Measurements from ENCODE around the gene SGSM1. TPM values are rescaled to one million over a fixed set of nuclear protein-coding genes. Genes with fewer than 3 reads are reported as not detected.

SGSM1 gene
- total and polyA plus RNA-seq, 2 donors from 2014 or later, result 3.6 to 4.7 TPM

GRCh38 chr22:24859587-24859986 is 53.6 kb downstream of the SGSM1 start:
- Histone ChIP-seq H3K4me1 (ENCODE audit: control insufficient read depth in 2 of 3, insufficient read depth in 2 of 3, low read depth in 1 of 3, low read length in 3 of 3) (no peaks in the 10 kb centered on the region), H3K4me3 (ENCODE audit: low read length in 3 of 3) (no peak overlapping the region), H3K9me3 (ENCODE audit: control insufficient read depth in 2 of 3, insufficient read depth in 1 of 3, low read length in 3 of 3) (no peaks in the 10 kb centered on the region), H3K27me3 (ENCODE audit: control insufficient read depth, insufficient read depth, low read length) (no peaks in the 10 kb centered on the region), H3K36me3 (ENCODE audit: control insufficient read depth in 2 of 3, insufficient read depth in 3 of 3, low read length in 3 of 3) (peaks cover 0 to 8% (median 8%) of the 10 kb centered on the region in 3 donors), H3K27ac (ENCODE audit: low read depth in 2 of 2, low read length in 2 of 2) (no peak overlapping the region), H3K9ac (ENCODE audit: low read length in 3 of 3) (no peak overlapping the region)
- FAIRE-seq, result no peak
- no peak for TF ChIP-seq CTCF (IDR thresholded peaks at IDR 0.05; ENCODE audit: borderline replicate concordance, extremely low read depth, insufficient read depth)
- no peak for DNase-seq
- intact Hi-C loops (cut with DNase I), result no loop called here

GRCh38 chr22:24865508-24865907 is 59.5 kb downstream of the SGSM1 start:
- intact Hi-C loops (cut with DNase I), result no loop called here
- Histone ChIP-seq H3K9ac (ENCODE audit: low read length in 3 of 3) (no peak overlapping the region), H3K27ac (ENCODE audit: low read depth in 2 of 2, low read length in 2 of 2) (no peak overlapping the region), H3K9me3 (ENCODE audit: control insufficient read depth in 2 of 3, insufficient read depth in 1 of 3, low read length in 3 of 3) (no peaks in the 10 kb centered on the region), H3K27me3 (ENCODE audit: control insufficient read depth, insufficient read depth, low read length) (no peaks in the 10 kb centered on the region), H3K36me3 (ENCODE audit: control insufficient read depth in 2 of 3, insufficient read depth in 3 of 3, low read length in 3 of 3) (peaks cover 0 to 2% (median 0%) of the 10 kb centered on the region in 3 donors), H3K4me3 (ENCODE audit: low read length in 3 of 3) (no peak overlapping the region), H3K4me1 (ENCODE audit: control insufficient read depth in 2 of 3, insufficient read depth in 2 of 3, low read depth in 1 of 3, low read length in 3 of 3) (no peaks in the 10 kb centered on the region)
- DNase-seq (no peak), FAIRE-seq (no peak)
- no peak for TF ChIP-seq CTCF (IDR thresholded peaks at IDR 0.05; ENCODE audit: borderline replicate concordance, extremely low read depth, insufficient read depth)

GRCh38 chr22:24867323-24868022 is 61.5 kb downstream of the SGSM1 start:
- Histone ChIP-seq H3K4me1 (ENCODE audit: control insufficient read depth in 2 of 3, insufficient read depth in 2 of 3, low read depth in 1 of 3, low read length in 3 of 3) (no peaks in the 10 kb centered on the region), H3K9me3 (ENCODE audit: control insufficient read depth in 2 of 3, insufficient read depth in 1 of 3, low read length in 3 of 3) (no peaks in the 10 kb centered on the region), H3K27ac (ENCODE audit: low read depth in 2 of 2, low read length in 2 of 2) (no peak overlapping the region), H3K9ac (ENCODE audit: low read length in 3 of 3) (no peak overlapping the region), H3K36me3 (ENCODE audit: control insufficient read depth in 2 of 3, insufficient read depth in 3 of 3, low read length in 3 of 3) (peaks cover 0 to under 1% (median 0%) of the 10 kb centered on the region in 3 donors), H3K27me3 (ENCODE audit: control insufficient read depth, insufficient read depth, low read length) (no peaks in the 10 kb centered on the region), H3K4me3 (ENCODE audit: low read length in 3 of 3) (no peak overlapping the region)
- intact Hi-C loops (cut with DNase I), result no loop called here
- TF ChIP-seq CTCF (IDR thresholded peaks at IDR 0.05; ENCODE audit: borderline replicate concordance, extremely low read depth, insufficient read depth), result no peak
- no peak for DNase-seq
- FAIRE-seq, result no peak
